Measurements from ENCODE around the gene XPO4. TPM values are rescaled to one million over a fixed set of nuclear protein-coding genes. Genes with fewer than 3 reads are reported as not detected.

XPO4 gene
- total RNA-seq, 4 donors from 2014 or later = 8.9 to 16.1 (median 13.8) TPM

DNA sequence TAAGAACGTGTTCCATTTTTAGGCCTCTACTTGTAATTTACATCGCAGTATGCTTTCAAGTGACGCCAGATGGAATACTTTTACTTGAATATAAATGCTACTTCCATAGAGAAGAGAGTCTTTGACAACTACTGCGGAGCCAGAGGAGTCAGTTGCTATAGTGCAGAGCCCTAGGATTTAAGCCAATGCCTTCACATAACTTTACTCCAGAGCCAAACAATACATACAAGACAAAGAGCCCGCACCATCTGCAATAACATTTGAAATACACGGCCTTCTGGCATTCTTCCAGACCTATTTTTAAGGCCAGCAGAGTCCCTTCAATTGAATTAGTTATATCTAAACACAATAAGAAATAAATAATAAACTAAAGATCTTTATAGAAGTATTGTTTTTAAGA lies 59.4 kb downstream of the XPO4 start:
- no peak for TF ChIP-seq POLR2A (IDR thresholded peaks at IDR 0.05)
- TF ChIP-seq, protein P1, sequence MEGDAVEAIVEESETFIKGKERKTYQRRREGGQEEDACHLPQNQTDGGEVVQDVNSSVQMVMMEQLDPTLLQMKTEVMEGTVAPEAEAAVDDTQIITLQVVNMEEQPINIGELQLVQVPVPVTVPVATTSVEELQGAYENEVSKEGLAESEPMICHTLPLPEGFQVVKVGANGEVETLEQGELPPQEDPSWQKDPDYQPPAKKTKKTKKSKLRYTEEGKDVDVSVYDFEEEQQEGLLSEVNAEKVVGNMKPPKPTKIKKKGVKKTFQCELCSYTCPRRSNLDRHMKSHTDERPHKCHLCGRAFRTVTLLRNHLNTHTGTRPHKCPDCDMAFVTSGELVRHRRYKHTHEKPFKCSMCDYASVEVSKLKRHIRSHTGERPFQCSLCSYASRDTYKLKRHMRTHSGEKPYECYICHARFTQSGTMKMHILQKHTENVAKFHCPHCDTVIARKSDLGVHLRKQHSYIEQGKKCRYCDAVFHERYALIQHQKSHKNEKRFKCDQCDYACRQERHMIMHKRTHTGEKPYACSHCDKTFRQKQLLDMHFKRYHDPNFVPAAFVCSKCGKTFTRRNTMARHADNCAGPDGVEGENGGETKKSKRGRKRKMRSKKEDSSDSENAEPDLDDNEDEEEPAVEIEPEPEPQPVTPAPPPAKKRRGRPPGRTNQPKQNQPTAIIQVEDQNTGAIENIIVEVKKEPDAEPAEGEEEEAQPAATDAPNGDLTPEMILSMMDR (IDR thresholded peaks at IDR 0.05) = no peak
- DNase-seq (ENCODE audit: low spot score in 2 of 2) = no peak
- WGBS, 2 donors = 57 to 63% methylated on average over 6 of the region's 6 CpGs
- intact Hi-C loops (cut with DNase I; ENCODE audit: low total_unique reads) = no loop called here
- no peak overlapping the region for H3K4me3 ChIP-seq (ENCODE audit: low read depth, poor library complexity, severe bottlenecking)

DNA sequence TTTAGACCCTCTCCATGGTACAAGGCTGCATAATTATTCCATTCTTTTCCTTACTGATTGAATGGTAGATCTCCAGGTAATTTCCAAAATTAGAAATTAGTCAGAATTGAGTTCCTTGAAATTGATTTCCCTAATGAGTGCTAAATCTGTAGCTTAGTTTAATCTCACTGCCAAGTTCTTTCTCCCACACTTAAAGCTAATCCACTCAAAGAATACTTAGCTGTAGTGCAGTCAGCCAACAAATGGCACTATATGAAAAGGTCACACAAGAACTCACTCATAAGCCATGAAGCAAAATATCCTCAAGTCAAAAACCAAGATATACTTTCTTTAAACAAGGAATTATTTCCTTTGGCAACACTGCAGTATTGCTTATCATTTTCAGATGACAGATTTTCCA lies 62.0 kb downstream of the XPO4 start:
- no peak for DNase-seq (ENCODE audit: low spot score in 2 of 2)
- no peak overlapping the region for H3K4me3 ChIP-seq (ENCODE audit: low read depth, poor library complexity, severe bottlenecking)
- TF ChIP-seq, protein P1 (IDR thresholded peaks at IDR 0.05) = no peak
- no peak for TF ChIP-seq POLR2A (IDR thresholded peaks at IDR 0.05)
- intact Hi-C loops (cut with DNase I; ENCODE audit: low total_unique reads) = no loop called here

DNA sequence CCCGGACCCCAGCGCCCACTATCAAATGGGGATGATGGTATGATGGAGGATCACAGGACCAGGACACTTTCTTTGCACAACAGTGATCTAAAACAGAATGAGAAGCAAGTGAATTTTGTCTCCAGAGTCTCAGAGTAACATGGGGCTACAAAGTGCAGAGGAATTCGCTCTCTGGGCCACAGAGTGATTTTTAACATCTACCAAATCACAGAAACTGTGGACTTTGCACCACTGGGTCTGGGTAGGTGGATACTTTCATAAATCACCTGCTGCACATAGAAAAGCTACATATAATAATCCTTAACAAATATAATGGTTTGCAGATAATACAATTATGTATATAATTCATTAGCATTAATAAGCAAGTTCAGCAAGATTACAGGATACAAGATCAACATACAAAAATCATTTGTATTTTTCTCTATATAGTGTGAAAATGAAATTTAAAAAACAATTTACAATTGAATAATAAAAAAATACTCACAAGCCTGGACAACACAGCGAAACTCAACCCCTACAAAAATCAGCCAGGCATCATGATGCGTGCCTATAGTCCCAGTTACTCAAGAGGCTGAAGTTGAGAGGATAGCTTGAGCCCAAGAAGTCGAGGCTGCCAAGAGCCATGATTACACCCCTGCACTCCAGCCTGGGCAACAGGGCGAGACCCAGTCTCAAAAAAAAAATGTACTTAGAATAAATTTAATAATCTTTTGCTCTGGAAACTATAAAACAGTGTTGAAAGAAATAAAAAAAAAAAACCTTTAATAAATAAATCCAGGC lies 68.5 kb downstream of the XPO4 start:
- H3K4me3 ChIP-seq (ENCODE audit: low read depth, poor library complexity, severe bottlenecking) = no peak overlapping the region
- no peak for DNase-seq (ENCODE audit: low spot score in 2 of 2)
- intact Hi-C loops (cut with DNase I; ENCODE audit: low total_unique reads) = no loop called here
- WGBS, 2 donors = 94 to 97% methylated on average over 7 of the region's 7 CpGs
- TF ChIP-seq POLR2A (IDR thresholded peaks at IDR 0.05) = no peak
- TF ChIP-seq, protein P1 (IDR thresholded peaks at IDR 0.05) = no peak

DNA sequence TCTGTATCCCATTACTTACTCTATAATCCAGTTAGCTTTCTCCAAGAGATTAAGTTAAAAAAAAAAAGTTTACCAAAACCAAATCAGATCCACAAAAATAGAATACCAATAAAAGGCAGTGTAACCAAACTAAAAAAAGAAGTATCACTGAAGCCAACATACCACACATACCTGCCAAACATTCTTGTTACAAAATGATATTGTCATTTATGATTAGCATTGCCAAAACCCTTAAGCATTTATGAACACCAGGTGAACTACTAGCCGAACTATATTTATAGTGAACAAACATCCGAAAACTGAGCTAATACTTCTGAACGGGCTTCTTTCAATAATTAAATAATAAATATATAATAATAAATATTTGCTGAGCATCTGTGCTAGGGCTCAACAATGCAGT lies 69.7 kb downstream of the XPO4 start:
- intact Hi-C loops (cut with DNase I; ENCODE audit: low total_unique reads) = no loop called here
- 54 to 70% methylated on average over 3 of the region's 3 CpGs for WGBS, 2 donors
- H3K4me3 ChIP-seq (ENCODE audit: low read depth, poor library complexity, severe bottlenecking) = no peak overlapping the region
- no peak for TF ChIP-seq POLR2A (IDR thresholded peaks at IDR 0.05)
- TF ChIP-seq, protein P1 (IDR thresholded peaks at IDR 0.05) = no peak
- no peak for DNase-seq (ENCODE audit: low spot score in 2 of 2)

DNA sequence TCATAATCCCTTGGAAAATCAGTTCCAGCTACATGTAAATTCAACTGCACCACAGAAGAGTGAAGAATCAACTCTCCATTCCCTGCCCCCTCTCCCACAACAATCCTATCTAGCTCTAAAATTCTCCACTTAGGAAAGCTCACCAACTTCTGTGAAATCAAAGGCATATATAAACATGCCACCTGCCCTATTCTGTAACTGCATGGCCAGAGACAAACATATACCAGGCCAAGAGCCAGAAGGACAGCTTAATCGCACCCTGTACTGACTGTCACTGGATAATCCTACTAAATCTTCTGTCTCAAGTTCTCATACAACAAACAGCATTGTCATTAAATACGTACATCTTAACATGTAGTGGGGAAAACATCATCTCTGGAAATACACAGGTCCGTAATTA lies 70.6 kb downstream of the XPO4 start:
- TF ChIP-seq, protein P1 (IDR thresholded peaks at IDR 0.05) = no peak
- no peak for TF ChIP-seq POLR2A (IDR thresholded peaks at IDR 0.05)
- no peak for DNase-seq (ENCODE audit: low spot score in 2 of 2)
- WGBS, 2 donors = 88 to 93% methylated on average over 3 of the region's 3 CpGs
- no peak overlapping the region for H3K4me3 ChIP-seq (ENCODE audit: low read depth, poor library complexity, severe bottlenecking)
- intact Hi-C loops (cut with DNase I; ENCODE audit: low total_unique reads) = no loop called here

DNA sequence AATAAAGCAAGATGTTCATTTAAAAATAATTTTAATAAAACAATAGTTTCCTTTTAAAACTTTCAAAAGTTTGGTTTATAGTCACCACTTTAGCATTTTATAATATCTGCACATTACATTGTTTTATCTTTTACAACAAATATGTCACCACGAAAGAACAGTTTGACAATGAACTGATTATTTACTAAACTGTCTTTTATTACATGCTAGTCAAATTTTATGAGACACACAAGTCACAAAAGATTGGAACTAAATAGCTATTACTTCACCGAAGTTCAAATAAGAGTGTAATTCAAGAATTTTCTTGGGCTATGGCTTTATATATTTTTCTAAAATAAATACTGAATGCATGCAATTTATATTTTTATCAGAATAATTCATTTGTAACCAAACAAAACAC lies 71.3 kb downstream of the XPO4 start:
- no peak for DNase-seq (ENCODE audit: low spot score in 2 of 2)
- no peak overlapping the region for H3K4me3 ChIP-seq (ENCODE audit: low read depth, poor library complexity, severe bottlenecking)
- intact Hi-C loops (cut with DNase I; ENCODE audit: low total_unique reads) = no loop called here
- TF ChIP-seq, protein P1 (IDR thresholded peaks at IDR 0.05) = no peak
- TF ChIP-seq POLR2A (IDR thresholded peaks at IDR 0.05) = no peak
- 65 to 66% methylated on average over 2 of the region's 2 CpGs for WGBS, 2 donors
